Measurements from ENCODE around the gene TBC1D24. TPM values are rescaled to one million over a fixed set of nuclear protein-coding genes. Genes with fewer than 3 reads are reported as not detected.

The TBC1D24 gene
- total and polyA plus RNA-seq, 9 of the 15 experiments (the other 6 are each of a cell fraction or from before 2014, with no cell fraction given): 1.7 to 22.6 (median 7.2) TPM

GRCh38 chr16:2501946-2502895 lies 27.3 kb downstream of the TBC1D24 start:
- Histone ChIP-seq H4K20me1 (replicated peaks; ENCODE audit: control insufficient read depth, insufficient read depth, low read length) (peaks cover 3% of the 10 kb centered on the region; the same call in 1 of the 2 replicates), H3K4me2 (ENCODE audit: insufficient read depth, low read length) (no peak overlapping the region), H3K36me3 (ENCODE audit: control insufficient read depth, insufficient read depth, low read length) (peaks cover 56% of the 10 kb centered on the region; the same call in 2 of the 3 replicates), H3K27me3 (ENCODE audit: control insufficient read depth in 2 of 2, insufficient read depth in 2 of 2, low read length in 2 of 2) (no peaks in the 10 kb centered on the region), H3K27ac (ENCODE audit: extremely low read depth, low read depth, low read length) (no peak overlapping the region), H3K9me3 (replicated peaks; ENCODE audit: control insufficient read depth, insufficient read depth, low read depth, low read length) (no peaks in the 10 kb centered on the region), H3K4me3 (no peak overlapping the region), H3K79me2 (ENCODE audit: control insufficient read depth, insufficient read depth, low read length) (peaks cover 13% of the 10 kb centered on the region), H3K9ac (ENCODE audit: insufficient read depth in 1 of 2, low read depth in 2 of 2, low read length in 2 of 2) (peak overlapping the region in 1 of 2 experiments; percentile 82; a peak in 1 of 4 replicates), H3K4me1 (replicated peaks in 1 of 2; ENCODE audit: control insufficient read depth in 2 of 2, insufficient read depth in 2 of 2, low read length in 2 of 2) (peaks cover 12 to 63% of the 10 kb centered on the region in 2 experiments), H2AFZ (ENCODE audit: low read depth, low read length) (no peak overlapping the region), H3K9me1 (ENCODE audit: control insufficient read depth, insufficient read depth, low read length) (no peaks in the 10 kb centered on the region)
- BruUV-seq (replicated peaks): no TSS peak
- in situ Hi-C loops (cut with MboI): no loop called here
- FAIRE-seq: no peak
- POLR2A ChIA-PET: interaction anchor here (0.8 to 1.2 kb wide), 6 partner anchors 19 to 347 kb away, joined by 3 to 4 read pairs (median 3); partner anchors contain the start of gene TRAF7
- CTCF ChIA-PET (ENCODE audit: low intra/inter-chr PET ratio): interaction anchor here (0.6 to 3.5 kb wide), 9 partner anchors 12 to 498 kb away, joined by 3 to 17 read pairs (median 3); partner anchors contain the start of genes ABCA3, ATP6V0C, CCNF and TBC1D24
- intact Hi-C loops (cut with micrococcal nuclease): loop anchor here (1.0 to 10.0 kb wide), 4 partner anchors 35 to 206 kb away; partner anchors contain the start of genes ABCA3 and CCNF
- WGBS (ENCODE audit: insufficient coverage, low coverage, missing lambda C conversion rate): 86% methylated on average over 10 of the region's 18 CpGs
- TF ChIP-seq MAX (CRISPR knock-in tag; IDR thresholded peaks at IDR 0.05): peak; percentile 26; the same call in 1 of the 2 replicates
- no peak for TF ChIP-seq SIN3B (IDR thresholded peaks at IDR 0.05; ENCODE audit: low read depth)
- no peak for DNase-seq (ENCODE audit: extremely low read depth in 1 of 4, low spot score in 3 of 4)
- no peak for ATAC-seq
